ENCODE results near the gene TOR1A.
A peak's percentile ranks its signal among the peaks of the same experiment; 100 is the strongest.

Gene TOR1A

DNA sequence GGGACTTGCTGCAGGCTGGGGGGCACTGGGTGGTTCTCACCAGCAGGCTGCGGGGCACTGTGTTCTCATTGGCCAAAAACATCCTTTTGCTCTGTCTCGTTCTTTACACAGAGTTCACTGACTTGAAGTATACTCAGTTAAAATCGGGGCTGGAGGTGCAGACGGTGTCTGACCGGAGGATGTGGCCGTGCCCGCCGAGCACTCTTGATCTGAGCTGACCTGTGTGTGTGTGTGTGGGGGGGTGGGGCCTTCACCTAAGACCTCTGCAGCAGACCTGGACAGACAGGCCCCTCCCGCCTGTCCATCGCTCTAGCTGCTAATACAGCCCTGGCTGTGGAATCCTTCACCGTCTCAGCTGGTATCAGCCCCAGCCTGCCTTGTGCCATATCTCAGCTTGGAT is 13.8 kb downstream of the TOR1A start:
- peaks cover 33 to 51% of the 10 kb centered on the region in 2 experiments for H3K36me3 ChIP-seq (ENCODE audit: control insufficient read depth in 1 of 2, insufficient read depth in 2 of 2, low read length in 2 of 2)
- H3K14ac ChIP-seq (ENCODE audit: low read length): no peak overlapping the region
- H3K4ac ChIP-seq (ENCODE audit: low read depth, low read length): no peak overlapping the region
- no peak overlapping the region for H2BK120ac ChIP-seq (ENCODE audit: insufficient read depth, low read length, poor library complexity)
- DNase-seq: no peak
- H3K79me2 ChIP-seq (ENCODE audit: control insufficient read depth, insufficient read depth, low read length, poor library complexity): no peaks in the 10 kb centered on the region
- H3K23ac ChIP-seq (ENCODE audit: low read length): no peak overlapping the region
- no peaks in the 10 kb centered on the region for H3K27me3 ChIP-seq (ENCODE audit: insufficient read depth, low read length)
- H2AFZ ChIP-seq (ENCODE audit: insufficient read depth, low read length, poor library complexity): no peak overlapping the region
- H3K9me3 ChIP-seq (ENCODE audit: insufficient read depth, low read depth, low read length): no peaks in the 10 kb centered on the region
- H4K91ac ChIP-seq (ENCODE audit: low read depth, low read length): no peak overlapping the region
- H3K27ac ChIP-seq (ENCODE audit: low read depth, low read length): no peak overlapping the region
- no CpG with 5 or more reads among the region's 11 CpGs for WGBS (ENCODE audit: extremely low coverage, insufficient coverage, insufficient read length)
- no peak overlapping the region for H2AK5ac ChIP-seq (ENCODE audit: low read length)
- H3K9ac ChIP-seq (ENCODE audit: low read length): no peak overlapping the region
- H4K8ac ChIP-seq (ENCODE audit: low read depth, low read length): no peak overlapping the region
- no peak overlapping the region for H3K18ac ChIP-seq (ENCODE audit: low read length)
- H3K4me3 ChIP-seq (ENCODE audit: low read depth, low read length): no peak overlapping the region
- H2BK12ac ChIP-seq (ENCODE audit: low read length): no peak overlapping the region
- H2BK5ac ChIP-seq (ENCODE audit: low read depth, low read length, poor library complexity): no peak overlapping the region
- H3K4me2 ChIP-seq (ENCODE audit: low read length): no peak overlapping the region
- H4K12ac ChIP-seq (ENCODE audit: low read depth, low read length): no peak overlapping the region
- no peaks in the 10 kb centered on the region for H3K79me1 ChIP-seq (ENCODE audit: low read length)
- H3K4me1 ChIP-seq (ENCODE audit: control insufficient read depth in 1 of 2, insufficient read depth in 2 of 2, low read length in 2 of 2): no peaks in the 10 kb centered on the region

DNA sequence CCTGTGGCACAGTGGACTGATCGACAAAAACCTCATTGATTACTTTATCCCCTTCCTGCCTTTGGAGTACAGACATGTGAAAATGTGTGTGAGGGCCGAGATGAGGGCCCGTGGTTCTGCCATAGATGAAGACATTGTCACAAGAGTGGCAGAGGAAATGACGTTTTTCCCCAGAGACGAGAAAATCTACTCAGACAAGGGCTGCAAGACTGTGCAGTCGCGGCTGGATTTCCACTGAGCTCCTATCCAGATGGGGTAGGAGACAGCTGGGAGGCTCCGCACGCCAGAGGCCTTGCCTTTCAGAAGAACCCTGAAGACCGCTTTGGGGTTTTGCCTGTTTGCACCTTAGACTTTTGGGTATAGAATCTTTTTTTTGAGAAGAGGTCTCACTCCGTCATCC is 14.6 kb downstream of the TOR1A start:
- no peak overlapping the region for H3K23ac ChIP-seq (ENCODE audit: low read length)
- DNase-seq: no peak
- H3K36me3 ChIP-seq (ENCODE audit: control insufficient read depth in 1 of 2, insufficient read depth in 2 of 2, low read length in 2 of 2): peaks cover 31 to 46% of the 10 kb centered on the region in 2 experiments
- no peak overlapping the region for H4K12ac ChIP-seq (ENCODE audit: low read depth, low read length)
- no peaks in the 10 kb centered on the region for H3K4me1 ChIP-seq (ENCODE audit: control insufficient read depth in 1 of 2, insufficient read depth in 2 of 2, low read length in 2 of 2)
- H3K27me3 ChIP-seq (ENCODE audit: insufficient read depth, low read length): no peaks in the 10 kb centered on the region
- H3K4me3 ChIP-seq (ENCODE audit: low read depth, low read length): no peak overlapping the region
- no peak overlapping the region for H3K14ac ChIP-seq (ENCODE audit: low read length)
- no peaks in the 10 kb centered on the region for H3K79me2 ChIP-seq (ENCODE audit: control insufficient read depth, insufficient read depth, low read length, poor library complexity)
- H4K8ac ChIP-seq (ENCODE audit: low read depth, low read length): no peak overlapping the region
- no peak overlapping the region for H3K4ac ChIP-seq (ENCODE audit: low read depth, low read length)
- WGBS (ENCODE audit: extremely low coverage, insufficient coverage, insufficient read length): no CpG with 5 or more reads among the region's 11 CpGs
- H2BK12ac ChIP-seq (ENCODE audit: low read length): no peak overlapping the region
- no peak overlapping the region for H3K4me2 ChIP-seq (ENCODE audit: low read length)
- H3K18ac ChIP-seq (ENCODE audit: low read length): no peak overlapping the region
- no peak overlapping the region for H3K27ac ChIP-seq (ENCODE audit: low read depth, low read length)
- no peak overlapping the region for H4K91ac ChIP-seq (ENCODE audit: low read depth, low read length)
- no peak overlapping the region for H3K9ac ChIP-seq (ENCODE audit: low read length)
- H2BK120ac ChIP-seq (ENCODE audit: insufficient read depth, low read length, poor library complexity): no peak overlapping the region
- H3K9me3 ChIP-seq (ENCODE audit: insufficient read depth, low read depth, low read length): no peaks in the 10 kb centered on the region
- H2BK5ac ChIP-seq (ENCODE audit: low read depth, low read length, poor library complexity): no peak overlapping the region
- no peak overlapping the region for H2AK5ac ChIP-seq (ENCODE audit: low read length)
- no peak overlapping the region for H2AFZ ChIP-seq (ENCODE audit: insufficient read depth, low read length, poor library complexity)
- H3K79me1 ChIP-seq (ENCODE audit: low read length): no peaks in the 10 kb centered on the region

DNA sequence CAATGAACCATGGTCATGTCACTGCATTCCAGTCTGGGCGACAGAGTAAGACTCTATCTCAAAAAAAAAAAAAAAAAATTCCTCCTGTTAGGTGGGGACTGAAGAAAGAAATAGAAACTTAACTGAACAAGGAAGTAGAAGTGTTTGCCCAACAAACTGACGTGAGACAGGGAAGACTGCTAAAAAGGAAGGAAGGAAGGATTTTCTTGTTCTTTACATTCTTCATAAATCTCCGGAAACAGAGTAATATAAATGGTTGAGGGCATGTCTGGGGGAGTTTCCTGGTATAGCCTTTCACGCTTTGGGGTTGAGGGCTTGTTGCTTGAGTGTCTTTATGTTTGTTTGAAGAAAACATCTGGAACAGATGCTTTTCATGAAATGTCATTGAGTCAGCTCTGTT is 17.9 kb downstream of the TOR1A start:
- H3K18ac ChIP-seq (ENCODE audit: low read length): no peak overlapping the region
- no peak overlapping the region for H2BK120ac ChIP-seq (ENCODE audit: insufficient read depth, low read length, poor library complexity)
- H2AK5ac ChIP-seq (ENCODE audit: low read length): no peak overlapping the region
- peaks cover 5% of the 10 kb centered on the region in 2 experiments for H3K4me1 ChIP-seq (ENCODE audit: control insufficient read depth in 1 of 2, insufficient read depth in 2 of 2, low read length in 2 of 2)
- peaks cover 27 to 30% of the 10 kb centered on the region in 2 experiments for H3K36me3 ChIP-seq (ENCODE audit: control insufficient read depth in 1 of 2, insufficient read depth in 2 of 2, low read length in 2 of 2)
- H3K27me3 ChIP-seq (ENCODE audit: insufficient read depth, low read length): no peaks in the 10 kb centered on the region
- no peak overlapping the region for H2BK5ac ChIP-seq (ENCODE audit: low read depth, low read length, poor library complexity)
- no peak overlapping the region for H4K8ac ChIP-seq (ENCODE audit: low read depth, low read length)
- H2BK12ac ChIP-seq (ENCODE audit: low read length): no peak overlapping the region
- WGBS (ENCODE audit: extremely low coverage, insufficient coverage, insufficient read length): no CpG with 5 or more reads among the region's 4 CpGs
- H3K9me3 ChIP-seq (ENCODE audit: insufficient read depth, low read depth, low read length): no peaks in the 10 kb centered on the region
- H3K4me2 ChIP-seq (ENCODE audit: low read length): no peak overlapping the region
- H2AFZ ChIP-seq (ENCODE audit: insufficient read depth, low read length, poor library complexity): no peak overlapping the region
- H3K9ac ChIP-seq (ENCODE audit: low read length): no peak overlapping the region
- peaks cover 2% of the 10 kb centered on the region for H3K79me1 ChIP-seq (ENCODE audit: low read length)
- H3K23ac ChIP-seq (ENCODE audit: low read length): no peak overlapping the region
- no peak overlapping the region for H4K12ac ChIP-seq (ENCODE audit: low read depth, low read length)
- H4K91ac ChIP-seq (ENCODE audit: low read depth, low read length): no peak overlapping the region
- H3K79me2 ChIP-seq (ENCODE audit: control insufficient read depth, insufficient read depth, low read length, poor library complexity): peaks cover 3% of the 10 kb centered on the region
- DNase-seq: no peak
- H3K4ac ChIP-seq (ENCODE audit: low read depth, low read length): no peak overlapping the region
- no peak overlapping the region for H3K4me3 ChIP-seq (ENCODE audit: low read depth, low read length)
- H3K14ac ChIP-seq (ENCODE audit: low read length): no peak overlapping the region
- H3K27ac ChIP-seq (ENCODE audit: low read depth, low read length): no peak overlapping the region

DNA sequence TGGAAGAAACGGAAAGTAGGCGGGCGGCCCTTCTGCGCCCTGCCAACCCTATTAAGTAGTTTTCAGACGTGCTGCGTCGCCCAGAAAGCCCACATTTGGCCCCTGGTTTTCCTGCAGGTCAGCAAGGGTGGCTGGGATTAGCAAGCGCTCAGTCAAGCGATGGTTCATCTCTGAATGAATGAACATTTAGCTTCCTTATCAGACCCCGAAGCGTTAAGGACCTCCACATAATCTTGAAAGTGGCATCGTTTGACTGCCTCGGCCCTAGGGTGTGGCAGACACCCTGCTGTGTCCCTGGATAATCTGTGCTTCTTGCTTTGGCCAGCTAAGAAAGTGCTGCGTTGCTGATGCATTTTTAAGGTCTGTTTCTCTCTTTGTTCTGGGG is 20.3 kb downstream of the TOR1A start:
- H2BK120ac ChIP-seq (ENCODE audit: insufficient read depth, low read length, poor library complexity): peak overlapping the region; percentile 23
- peaks cover 5% of the 10 kb centered on the region in 2 experiments for H3K4me1 ChIP-seq (ENCODE audit: control insufficient read depth in 1 of 2, insufficient read depth in 2 of 2, low read length in 2 of 2)
- H4K12ac ChIP-seq (ENCODE audit: low read depth, low read length): peak overlapping the region; percentile 36
- H3K27ac ChIP-seq (ENCODE audit: low read depth, low read length): no peak overlapping the region
- peak overlapping the region; percentile 99 for H3K4me3 ChIP-seq (ENCODE audit: low read depth, low read length)
- H3K18ac ChIP-seq (ENCODE audit: low read length): peak overlapping the region; percentile 48
- peaks cover 2% of the 10 kb centered on the region for H3K79me1 ChIP-seq (ENCODE audit: low read length)
- peak overlapping the region; percentile 15 for H2BK12ac ChIP-seq (ENCODE audit: low read length)
- WGBS (ENCODE audit: extremely low coverage, insufficient coverage, insufficient read length): no CpG with 5 or more reads among the region's 14 CpGs
- H2AK5ac ChIP-seq (ENCODE audit: low read length): no peak overlapping the region
- no peaks in the 10 kb centered on the region for H3K27me3 ChIP-seq (ENCODE audit: insufficient read depth, low read length)
- H4K91ac ChIP-seq (ENCODE audit: low read depth, low read length): no peak overlapping the region
- peak overlapping the region; percentile 85 for H3K4me2 ChIP-seq (ENCODE audit: low read length)
- no peak overlapping the region for H3K23ac ChIP-seq (ENCODE audit: low read length)
- H4K8ac ChIP-seq (ENCODE audit: low read depth, low read length): peak overlapping the region; percentile 46
- DNase-seq: no peak
- no peak overlapping the region for H3K9ac ChIP-seq (ENCODE audit: low read length)
- H3K14ac ChIP-seq (ENCODE audit: low read length): peak overlapping the region; percentile 17
- H3K4ac ChIP-seq (ENCODE audit: low read depth, low read length): peak overlapping the region; percentile 39
- H3K79me2 ChIP-seq (ENCODE audit: control insufficient read depth, insufficient read depth, low read length, poor library complexity): peaks cover 3% of the 10 kb centered on the region
- no peak overlapping the region for H2BK5ac ChIP-seq (ENCODE audit: low read depth, low read length, poor library complexity)
- H3K36me3 ChIP-seq (ENCODE audit: control insufficient read depth in 1 of 2, insufficient read depth in 2 of 2, low read length in 2 of 2): peaks cover 9 to 16% of the 10 kb centered on the region in 2 experiments
- peak overlapping the region; percentile 55 for H2AFZ ChIP-seq (ENCODE audit: insufficient read depth, low read length, poor library complexity)
- no peaks in the 10 kb centered on the region for H3K9me3 ChIP-seq (ENCODE audit: insufficient read depth, low read depth, low read length)
